Glutamatergic neuron (in vitro differentiated cells): ENCODE measurements around the gene SLC24A3. TPM values are rescaled to one million over a fixed set of nuclear protein-coding genes. Genes with fewer than 3 reads are reported as not detected.

Experiments
- DNase-seq: peaks from one replicate; pipeline ENCODE4 v3.0.0; 2022
- H3K27ac Mint-ChIP-seq: one replicate; pipeline ENCODE4 v1.8.0; 2020; ENCODE audit warnings: mild to moderate bottlenecking, mixed read lengths, inconsistent platforms; ENCODE audit not compliant: unreplicated experiment
- H3K27me3 Mint-ChIP-seq: one replicate; pipeline ENCODE4 v1.8.0; 2020; ENCODE audit warnings: mild to moderate bottlenecking, moderate library complexity, mixed read lengths, inconsistent platforms; ENCODE audit not compliant: unreplicated experiment
- H3K36me3 Mint-ChIP-seq: one replicate; pipeline ENCODE4 v1.8.0; 2020; ENCODE audit warnings: mild to moderate bottlenecking, mixed read lengths, inconsistent platforms; ENCODE audit not compliant: unreplicated experiment
- H3K4me1 Mint-ChIP-seq: one replicate; pipeline ENCODE4 v1.8.0; 2020; ENCODE audit warnings: mild to moderate bottlenecking, low read depth, mixed read lengths, inconsistent platforms; ENCODE audit not compliant: unreplicated experiment
- H3K4me3 Mint-ChIP-seq: one replicate; pipeline ENCODE4 v1.8.0; 2020; ENCODE audit warnings: mild to moderate bottlenecking, mixed read lengths, inconsistent platforms; ENCODE audit not compliant: unreplicated experiment
- H3K9me3 Mint-ChIP-seq: one replicate; pipeline ENCODE4 v1.8.0; 2020; ENCODE audit warnings: mild to moderate bottlenecking, moderate library complexity, mixed read lengths, inconsistent platforms; ENCODE audit not compliant: unreplicated experiment
- CTCF ChIP-seq: fragments of 200-600 bp; sonication (generic); IDR thresholded peaks from one replicate; pipeline ENCODE4 v1.5.0; 2021; ENCODE audit not compliant: partially characterized antibody, unreplicated experiment
- total RNA-seq: library from RNA; stranded (reverse); fragmentation: NEBNext Ultra II Directional; extraction: Animal tissue kit (Norgen Biotek cat#: 25700); gene quantifications from one replicate; pipeline ENCODE4 v1.2.1, GENCODE V29; 2021; ENCODE audit not compliant: unreplicated experiment

The SLC24A3 gene
- total RNA-seq, 1 donor from 2014 or later: 9.7 TPM

- H3K4me1 Mint-ChIP-seq: peaks cover 10% of the 10 kb centered on the region
- peaks cover 4% of the 10 kb centered on the region for H3K27me3 Mint-ChIP-seq
- TF ChIP-seq CTCF: no peak
- DNase-seq: no peak
- peaks cover 7% of the 10 kb centered on the region for H3K9me3 Mint-ChIP-seq
- no peaks in the 10 kb centered on the region for H3K36me3 Mint-ChIP-seq
- no peak overlapping the region for H3K4me3 Mint-ChIP-seq
- no peak overlapping the region for H3K27ac Mint-ChIP-seq
These were observed 24.1 kb downstream of the SLC24A3 start for GRCh38 chr20:19236371-19237055.

- DNase-seq: no peak
- Mint-ChIP-seq H3K4me1 (peaks cover 8% of the 10 kb centered on the region), H3K36me3 (no peaks in the 10 kb centered on the region), H3K27ac (no peak overlapping the region), H3K27me3 (peaks cover 4% of the 10 kb centered on the region), H3K4me3 (no peak overlapping the region), H3K9me3 (peaks cover 7% of the 10 kb centered on the region)
- no peak for TF ChIP-seq CTCF
These were observed 29.0 kb downstream of the SLC24A3 start for GRCh38 chr20:19241440-19241839.

- Mint-ChIP-seq H3K36me3 (no peaks in the 10 kb centered on the region), H3K27ac (no peak overlapping the region), H3K27me3 (no peaks in the 10 kb centered on the region), H3K4me1 (no peaks in the 10 kb centered on the region), H3K9me3 (no peaks in the 10 kb centered on the region), H3K4me3 (no peak overlapping the region)
- no peak for DNase-seq
- no peak for TF ChIP-seq CTCF
These were observed 31.8 kb downstream of the SLC24A3 start for GRCh38 chr20:19244291-19244690.

GRCh38 chr20:19249106-19249879, 36.9 kb downstream of the SLC24A3 start:
- Mint-ChIP-seq H3K27me3 (peaks cover 2% of the 10 kb centered on the region), H3K4me1 (peaks cover 3% of the 10 kb centered on the region), H3K27ac (no peak overlapping the region), H3K36me3 (peaks cover 4% of the 10 kb centered on the region), H3K9me3 (no peaks in the 10 kb centered on the region), H3K4me3 (no peak overlapping the region)
- no peak for TF ChIP-seq CTCF
- DNase-seq: no peak

GRCh38 chr20:19250346-19250745, 37.9 kb downstream of the SLC24A3 start:
- no peak overlapping the region for H3K4me3 Mint-ChIP-seq
- no peak for TF ChIP-seq CTCF
- no peak for DNase-seq
- H3K4me1 Mint-ChIP-seq: peaks cover 6% of the 10 kb centered on the region
- H3K9me3 Mint-ChIP-seq: no peaks in the 10 kb centered on the region
- peaks cover 5% of the 10 kb centered on the region for H3K36me3 Mint-ChIP-seq
- peaks cover 2% of the 10 kb centered on the region for H3K27me3 Mint-ChIP-seq
- H3K27ac Mint-ChIP-seq: no peak overlapping the region
